Erythroblast (primary cell): ENCODE results near the gene KLK5.

Experiments
- GATA1 ChIP-seq: IDR thresholded peaks from 2 replicates; pipeline ENCODE4 v1.6.1; 2011; ENCODE audit warnings: low read depth, mild to moderate bottlenecking, control low read depth, low read length, moderate library complexity
- POLR2A ChIP-seq: IDR thresholded peaks from 2 replicates; pipeline ENCODE4 v1.6.1; 2011; ENCODE audit warnings: mild to moderate bottlenecking, low read length

DNA sequence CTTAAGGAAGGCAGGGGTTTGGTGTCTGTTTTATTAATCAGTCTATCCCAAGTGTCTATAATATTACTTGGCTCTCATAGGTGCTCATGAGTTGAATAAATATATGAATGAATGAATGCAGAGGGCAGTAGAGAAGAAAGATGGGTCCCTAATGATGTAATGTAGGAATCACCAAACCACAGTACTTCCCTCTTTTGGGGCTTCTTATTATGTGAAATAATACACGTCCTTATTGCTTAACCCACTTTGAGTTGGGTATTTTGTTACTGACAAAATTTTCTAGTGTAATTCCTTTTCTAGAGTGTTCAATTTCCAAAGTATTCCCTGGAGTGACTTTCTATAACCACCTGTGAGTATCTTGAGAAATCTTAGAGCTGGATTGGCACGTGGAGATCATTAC lies 13.2 kb downstream of the KLK5 start:
- no peak for TF ChIP-seq POLR2A
- no peak for TF ChIP-seq GATA1
